K562 (cell line): ENCODE measurements around the gene RETREG2.

Experiments
- NFE2L1 ChIP-seq: fragments of 450-650 bp; IDR thresholded peaks from 2 replicates; pipeline ENCODE4 v1.6.1; 2016; ENCODE audit warnings: missing genetic modification characterization, low read depth, mild to moderate bottlenecking, missing compliant biosample characterization, moderate library complexity, borderline replicate concordance
- SOX6 ChIP-seq: fragments of 450-650 bp; IDR thresholded peaks from 2 replicates; pipeline ENCODE4 v1.6.1; 2014; ENCODE audit warnings: mild to moderate bottlenecking
- ZNF274 ChIP-seq: IDR thresholded peaks from 2 replicates; pipeline ENCODE4 v1.6.1; 2011; ENCODE audit warnings: low read depth, mild to moderate bottlenecking, low read length, moderate library complexity, borderline replicate concordance

- TF ChIP-seq ZNF274 (no peak), NFE2L1 (no peak), SOX6 (no peak)
Measured at GRCh38 chr2:219210196-219210885, 32.3 kb downstream of the RETREG2 start.
